T-helper 1 cell treated with Interleukin-12 subunit alpha and Interleukin-12 subunit beta and Interleukin-4 antibody, amounts not matched to agents 30 μg/mL and 1 μg/mL, for 36 hours (primary cell): Measurements from ENCODE around the gene VCY.
"Not testable (repeated sequence)": the region's sequence is repeated elsewhere in the genome, so short reads cannot be mapped to it uniquely, and the experiment has no call there.

Experiments
- H3K27ac Mint-ChIP-seq: one replicate; pipeline ENCODE4 v1.8.0; 2021; ENCODE audit warnings: mild to moderate bottlenecking, mixed read lengths
- H3K27me3 Mint-ChIP-seq: one replicate; pipeline ENCODE4 v1.8.0; 2021; ENCODE audit warnings: low read depth, mixed read lengths
- H3K36me3 Mint-ChIP-seq: one replicate; pipeline ENCODE4 v1.8.0; 2021; ENCODE audit warnings: low read depth, mixed read lengths
- H3K4me1 Mint-ChIP-seq: one replicate; pipeline ENCODE4 v1.8.0; 2021; ENCODE audit warnings: low read depth, mixed read lengths
- H3K4me3 Mint-ChIP-seq: one replicate; pipeline ENCODE4 v1.8.0; 2021; ENCODE audit warnings: mild to moderate bottlenecking, moderate library complexity, mixed read lengths
- H3K9me3 Mint-ChIP-seq: one replicate; pipeline ENCODE4 v1.8.0; 2021; ENCODE audit warnings: mixed read lengths

The VCY gene

DNA sequence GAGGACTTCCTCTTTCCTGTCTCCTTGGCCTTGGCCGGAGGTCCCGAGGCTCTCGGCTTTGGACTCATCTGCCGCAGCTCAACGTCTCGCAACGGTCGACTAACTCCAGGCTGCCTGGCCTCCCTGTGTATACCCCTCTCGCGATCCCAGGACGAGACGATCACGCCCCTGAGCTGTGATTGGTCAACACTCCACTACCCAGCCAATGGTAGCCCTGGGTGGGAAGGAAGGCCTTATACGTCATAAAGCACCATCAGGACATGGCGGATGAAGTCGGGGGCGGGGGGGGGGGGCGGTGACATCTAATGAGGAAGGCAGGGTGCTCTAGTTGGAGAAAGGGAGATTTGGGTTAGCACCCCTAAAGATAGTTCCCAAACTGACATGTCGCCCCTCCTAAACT lies at the start of gene VCY:
Gene VCY (minus strand): TSS at position 101 of the 400 bp plus-strand sequence. CDS start 33 bp downstream, at position 68.
- not testable (repeated sequence) for H3K36me3 Mint-ChIP-seq, H3K4me1 Mint-ChIP-seq, H3K27me3 Mint-ChIP-seq, H3K4me3 Mint-ChIP-seq, H3K27ac Mint-ChIP-seq, H3K9me3 Mint-ChIP-seq

- not testable (repeated sequence) for H3K4me1 Mint-ChIP-seq, H3K36me3 Mint-ChIP-seq, H3K27me3 Mint-ChIP-seq, H3K9me3 Mint-ChIP-seq, H3K4me3 Mint-ChIP-seq, H3K27ac Mint-ChIP-seq
Observed at GRCh38 chrY:14030395-14030794, 44.1 kb upstream of the VCY start.

DNA sequence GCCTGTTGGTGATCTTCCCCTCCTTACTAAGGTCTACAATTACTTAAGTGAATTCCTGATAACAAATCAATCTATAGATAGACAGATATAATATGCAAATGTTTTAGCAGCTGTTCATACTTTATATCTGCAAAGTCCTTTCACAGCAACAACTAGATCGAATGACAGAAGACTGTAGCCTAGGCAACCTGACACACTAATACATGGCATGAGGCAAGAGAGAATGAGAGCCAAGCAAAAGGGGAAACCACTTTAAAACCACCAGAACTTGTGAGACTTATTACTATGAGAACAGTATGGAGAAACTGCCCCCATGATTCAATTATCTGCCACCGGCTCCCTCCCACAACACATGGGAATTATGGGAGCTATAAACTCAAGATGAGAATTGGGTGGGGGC lies 25.6 kb upstream of the VCY start:
- not testable (repeated sequence) for H3K4me3 Mint-ChIP-seq, H3K27me3 Mint-ChIP-seq, H3K4me1 Mint-ChIP-seq, H3K27ac Mint-ChIP-seq, H3K9me3 Mint-ChIP-seq, H3K36me3 Mint-ChIP-seq

DNA sequence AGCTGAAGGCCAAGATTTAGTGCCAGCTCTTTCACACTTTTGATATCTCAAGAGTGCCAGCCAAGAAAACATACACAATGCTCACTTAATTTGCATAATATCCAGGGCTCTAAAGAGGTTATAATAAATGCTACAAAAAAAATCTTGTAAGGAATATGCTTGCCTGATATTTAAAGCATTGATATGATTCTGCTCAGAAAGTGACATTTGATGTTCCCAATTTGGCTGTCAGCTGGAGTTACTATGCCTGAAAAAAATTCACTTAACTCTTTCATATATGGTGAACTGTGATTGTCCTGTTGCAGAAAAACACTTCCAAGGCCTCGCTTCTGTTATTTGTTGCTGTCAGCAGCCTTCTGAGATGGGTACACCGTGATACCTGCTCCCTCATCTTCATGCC lies 43.9 kb downstream of the VCY start:
- not testable (repeated sequence) for H3K27ac Mint-ChIP-seq, H3K4me3 Mint-ChIP-seq, H3K36me3 Mint-ChIP-seq, H3K4me1 Mint-ChIP-seq, H3K27me3 Mint-ChIP-seq, H3K9me3 Mint-ChIP-seq
